K562 (cell line): ENCODE data around the gene ARHGAP26. TPM values are rescaled to one million over a fixed set of nuclear protein-coding genes. Genes with fewer than 3 reads are reported as not detected.

Experiments used
- ATAC-seq: fragments of 200-7000 bp; cut with Tn5 transposase; 3 replicates; pipeline ENCODE4 v1.9.1; 2020; ENCODE audit warnings: moderate library complexity
- BruUV-seq: library from RNA; stranded (reverse); fragments of 400-500 nt; replicated peaks from 2 replicates; lab custom pipeline; 2021; lab: Mats Ljungman, UMichigan
- CTCF ChIA-PET: fragments of 300-600 bp; formaldehyde crosslinking; extraction: SDS; loops from one replicate; lab custom pipeline; 2021; ENCODE audit warnings: low intra/inter-chr PET ratio; lab: Yijun Ruan, JAX
- POLR2A ChIA-PET: fragments of 300-600, 350-650 bp; sonication (Branson Sonifier 250); formaldehyde crosslinking; extraction: SDS; loops from one replicate; lab custom pipeline; 2021; ENCODE audit warnings: antibody characterized with exemption, inconsistent platforms; lab: Yijun Ruan, JAX
- DNase-seq, 4 experiments: peaks; one replicate each; pipeline versions ENCODE4 v3.0.0 to v3.0.0-alpha.2; 2011 to 2018; ENCODE audit warnings: low spot score in 3 of 4, mixed read lengths in 3 of 4; ENCODE audit errors: extremely low read depth in 1 of 4
- FAIRE-seq: peaks from 2 replicates; lab custom pipeline; 2011; peaks lifted over from hg19 to GRCh38; lab: Jason Lieb, UNC
- H2AFZ ChIP-seq: 2 replicates; pipeline ENCODE4 v1.6.0; 2011; ENCODE audit warnings: low read depth, low read length, control low read depth, inconsistent platforms
- H3K27ac ChIP-seq: fragments of 200-600 bp; 3 replicates; pipeline ENCODE4 v1.8.0; 2011; ENCODE audit warnings: low read depth, mild to moderate bottlenecking, control low read depth, inconsistent platforms, low read length, moderate library complexity, mixed read lengths; ENCODE audit errors: extremely low read depth
- H3K27me3 ChIP-seq, 2 experiments: fragments of 300-600 bp in 1 of 2; 2 replicates in 1 of 2; 3 replicates in 1 of 2; pipeline versions ENCODE4 v1.6.0 to v1.8.0; 2011; ENCODE audit warnings: inconsistent platforms in 2 of 2, low read length in 2 of 2, mild to moderate bottlenecking in 1 of 2, mixed read lengths in 1 of 2, moderate library complexity in 1 of 2; ENCODE audit not compliant: control insufficient read depth in 2 of 2, insufficient read depth in 2 of 2
- H3K36me3 ChIP-seq: fragments of 300-600 bp; 3 replicates; pipeline ENCODE4 v1.8.0; 2011; ENCODE audit warnings: mild to moderate bottlenecking, low read length, inconsistent platforms; ENCODE audit not compliant: control insufficient read depth, insufficient read depth
- H3K4me1 ChIP-seq, 2 experiments: fragments of 200-600 bp in 1 of 2; replicated peaks in 1 of 2; 2 replicates in 1 of 2; 3 replicates in 1 of 2; pipeline versions ENCODE4 v1.5.1 to v1.8.0; 2011; ENCODE audit warnings: inconsistent platforms in 2 of 2, low read length in 2 of 2, mild to moderate bottlenecking in 1 of 2, mixed read lengths in 1 of 2, moderate library complexity in 1 of 2; ENCODE audit not compliant: control insufficient read depth in 2 of 2, insufficient read depth in 2 of 2
- H3K4me2 ChIP-seq: 2 replicates; pipeline ENCODE4 v1.6.1; 2011; ENCODE audit warnings: low read length, control low read depth, inconsistent platforms, mixed read lengths; ENCODE audit not compliant: insufficient read depth
- H3K4me3 ChIP-seq: fragments of 200-600 bp; sonication (generic), shearing (Covaris generic); 2 replicates; pipeline ENCODE4 v1.5.1; 2016; ENCODE audit warnings: control low read depth, inconsistent platforms
- H3K79me2 ChIP-seq: fragments of 200-600 bp; 3 replicates; pipeline ENCODE4 v1.8.0; 2011; ENCODE audit warnings: low read length, inconsistent platforms; ENCODE audit not compliant: control insufficient read depth, insufficient read depth
- H3K9ac ChIP-seq, 2 experiments: 2 replicates each; pipeline versions ENCODE4 v1.6.0 to v1.6.1; 2011; ENCODE audit warnings: low read depth in 2 of 2, low read length in 2 of 2, control low read depth in 1 of 2, inconsistent platforms in 1 of 2, mild to moderate bottlenecking in 1 of 2, mixed read lengths in 1 of 2; ENCODE audit not compliant: insufficient read depth in 1 of 2
- H3K9me1 ChIP-seq: one replicate; pipeline ENCODE4 v1.6.0; 2011; ENCODE audit warnings: inconsistent platforms, mild to moderate bottlenecking, low read length, moderate library complexity; ENCODE audit not compliant: control insufficient read depth, insufficient read depth
- H3K9me3 ChIP-seq: replicated peaks from 2 replicates; pipeline ENCODE4 v1.5.1; 2011; ENCODE audit warnings: low read depth, low read length, inconsistent platforms; ENCODE audit not compliant: control insufficient read depth, insufficient read depth
- H4K20me1 ChIP-seq: replicated peaks from 2 replicates; pipeline ENCODE4 v1.6.1; 2011; ENCODE audit warnings: low read length, inconsistent platforms, mixed read lengths; ENCODE audit not compliant: control insufficient read depth, insufficient read depth
- ATF1 ChIP-seq, 2 experiments: fragments of 450-650 bp in 1 of 2; IDR thresholded peaks; 2 replicates each; pipeline ENCODE4 v1.6.1; 2016; ENCODE audit warnings: missing compliant biosample characterization in 1 of 2, missing genetic modification characterization in 1 of 2
- ATF7 ChIP-seq: fragments of 450-650 bp; IDR thresholded peaks from 2 replicates; pipeline ENCODE4 v1.7.1; 2014; ENCODE audit warnings: mild to moderate bottlenecking, moderate library complexity
- CC2D1A ChIP-seq: fragments of 450-650 bp; IDR thresholded peaks from 2 replicates; pipeline ENCODE4 v1.6.1; 2017; ENCODE audit warnings: mild to moderate bottlenecking
- ILK ChIP-seq: fragments of 450-650 bp; IDR thresholded peaks from 2 replicates; pipeline ENCODE4 v1.6.1; 2016; ENCODE audit warnings: missing genetic modification characterization, low read depth, mild to moderate bottlenecking, missing compliant biosample characterization, moderate library complexity, borderline replicate concordance
- SMARCA5 ChIP-seq: fragments of 450-650 bp; IDR thresholded peaks from 2 replicates; pipeline ENCODE4 v1.6.1; 2016
- THRAP3 ChIP-seq: fragments of 450-650 bp; IDR thresholded peaks from 2 replicates; pipeline ENCODE4 v1.6.1; 2016; ENCODE audit warnings: mild to moderate bottlenecking, inconsistent platforms, borderline replicate concordance
- XRCC3 ChIP-seq: fragments of 450-650 bp; IDR thresholded peaks from 2 replicates; pipeline ENCODE4 v1.6.1; 2017; ENCODE audit warnings: mild to moderate bottlenecking, moderate library complexity
- ZNF445 ChIP-seq: fragments of 250-450 bp; sonication (Bioruptor Pico); IDR thresholded peaks from 2 replicates; pipeline ENCODE4 v1.4.0; 2020; ENCODE audit warnings: low read depth, mild to moderate bottlenecking, moderate library complexity
- WGBS: fragments of 100-300 bp; shearing (Covaris generic); methylation state at CpG from one replicate; pipeline ENCODE4 v1.1.6; 2016; ENCODE audit warnings: low coverage, mixed read lengths; ENCODE audit not compliant: insufficient coverage; ENCODE audit errors: missing lambda C conversion rate; 5-methylcytosine and 5-hydroxymethylcytosine counted together
- in situ Hi-C: fragments of 300-500 bp; cut with MboI; formaldehyde crosslinking; loops from 4 replicates; pipeline ENCODE4 v1.15.0; 2018; ENCODE audit warnings: inconsistent platforms, mixed read lengths
- intact Hi-C: fragments of 100-400 bp; cut with micrococcal nuclease; formaldehyde crosslinking; loops from 2 replicates; pipeline ENCODE4 v1.14.2; 2022
- polyA plus RNA-seq, 8 experiments: library from polyadenylated mRNA; depleted of rRNA in 4 of 8; stranded (reverse) in 5 of 8; unstranded in 3 of 8; fragments of >200 nt; fragmentation: Nextera tagmentation in 2 of 8; fragmentation: Illumina TruSeq in 1 of 8; extraction: Ambion mirVana in 2 of 8; extraction: Trizol in 1 of 8; gene quantifications; 2 replicates each; pipeline versions ENCODE4 v1.2.1 to v1.2.3, GENCODE V29; 2011 to 2014; ENCODE audit warnings: inconsistent platforms in 1 of 8, missing spikeins in 1 of 8
- total RNA-seq, 7 experiments: library from RNA; depleted of rRNA in 6 of 7; stranded (reverse); fragments of >200 nt in 6 of 7; fragmentation: Illumina TruSeq in 2 of 7; extraction: Trizol in 2 of 7; gene quantifications; 2 replicates each; pipeline versions ENCODE4 v1.2.1 to v1.2.3, GENCODE V29; 2011 to 2021; ENCODE audit warnings: low replicate concordance in 1 of 7

Gene ARHGAP26
- total and polyA plus RNA-seq, 9 of the 15 experiments (the other 6 are each of a cell fraction or from before 2014, with no cell fraction given) = 0.13 to 1.1 (median 0.55) TPM

GRCh38 chr5:143235423-143235822, 465.2 kb downstream of the ARHGAP26 start:
- no peaks in the 10 kb centered on the region for H3K27me3 ChIP-seq
- intact Hi-C loops = no loop called here
- in situ Hi-C loops = no loop called here
- DNase-seq = no peak
- no peak overlapping the region for H2AFZ ChIP-seq
- H3K27ac ChIP-seq = no peak overlapping the region
- H3K4me1 ChIP-seq = peaks cover 0 to 4% of the 10 kb centered on the region in 2 experiments; a peak in 3 of 5 replicates
- POLR2A ChIA-PET = interaction anchor here (2.7 kb wide), 1 partner anchor 11 kb away, joined by 12 read pairs; no protein-coding TSS in a partner anchor
- TF ChIP-seq ILK (tag) (no peak), XRCC3 (no peak), CC2D1A (no peak), SMARCA5 (no peak), ATF1 (CRISPR knock-in tag; IDR thresholded peaks at IDR 0.05) (no peak), ATF1 (tag; IDR thresholded peaks at IDR 0.05) (no peak), ATF7 (no peak), THRAP3 (no peak), ZNF445 (CRISPR knock-in tag) (no peak)
- TF ChIP-seq, all 486 proteins: peak for 0
- no peak for FAIRE-seq
- H3K36me3 ChIP-seq = no peaks in the 10 kb centered on the region
- H3K9ac ChIP-seq = no peak overlapping the region
- 47% methylated on average over 3 of the region's 3 CpGs for WGBS
- CTCF ChIA-PET = interaction anchor here (0.7 kb wide), 1 partner anchor 8 kb away, joined by 3 read pairs; no protein-coding TSS in a partner anchor
- ATAC-seq = no peak
- no peaks in the 10 kb centered on the region for H3K79me2 ChIP-seq
- no peak overlapping the region for H3K4me3 ChIP-seq
- no peak overlapping the region for H3K4me2 ChIP-seq
- no peaks in the 10 kb centered on the region for H4K20me1 ChIP-seq
- H3K9me3 ChIP-seq = no peaks in the 10 kb centered on the region
- no TSS peak for BruUV-seq
- H3K9me1 ChIP-seq = no peaks in the 10 kb centered on the region
